Brain microvascular endothelial cell (primary cell): ENCODE measurements around the gene SUN2.
A peak's percentile ranks its signal among the peaks of the same experiment; 100 is the strongest.

Source experiments
- DNase-seq: peaks from one replicate; pipeline ENCODE4 v3.0.0-alpha.2; 2020
- H3K27ac ChIP-seq: fragments of 250-450 bp; sonication (Bioruptor Pico); 2 replicates; pipeline ENCODE4 v1.5.1; 2020; ENCODE audit warnings: mild to moderate bottlenecking, moderate library complexity
- H3K27me3 ChIP-seq: fragments of 250-450 bp; sonication (Bioruptor Pico); replicated peaks from 2 replicates; pipeline ENCODE4 v1.5.1; 2020; ENCODE audit warnings: mild to moderate bottlenecking
- H3K36me3 ChIP-seq: fragments of 250-450 bp; sonication (Bioruptor Pico); replicated peaks from 2 replicates; pipeline ENCODE4 v1.5.1; 2020; ENCODE audit warnings: mild to moderate bottlenecking
- H3K4me3 ChIP-seq: 2 replicates; pipeline ENCODE4 v1.5.1; 2011; ENCODE audit warnings: low read depth, mild to moderate bottlenecking, control low read depth, low read length, moderate library complexity
- in situ Hi-C: cut with HindIII; loops from 2 replicates; pipeline ENCODE4 v1.10.0; 2017; ENCODE audit warnings: low sequenced_read_pairs, low pct_ligation_motif_present
- TF ChIP-seq, protein P1 (sequence below): IDR thresholded peaks from 2 replicates; pipeline ENCODE4 v1.5.1; 2011; ENCODE audit warnings: low read depth, mild to moderate bottlenecking, moderate library complexity, low read length, control low read depth, inconsistent platforms; ENCODE audit errors: missing control alignments

The SUN2 gene

DNA sequence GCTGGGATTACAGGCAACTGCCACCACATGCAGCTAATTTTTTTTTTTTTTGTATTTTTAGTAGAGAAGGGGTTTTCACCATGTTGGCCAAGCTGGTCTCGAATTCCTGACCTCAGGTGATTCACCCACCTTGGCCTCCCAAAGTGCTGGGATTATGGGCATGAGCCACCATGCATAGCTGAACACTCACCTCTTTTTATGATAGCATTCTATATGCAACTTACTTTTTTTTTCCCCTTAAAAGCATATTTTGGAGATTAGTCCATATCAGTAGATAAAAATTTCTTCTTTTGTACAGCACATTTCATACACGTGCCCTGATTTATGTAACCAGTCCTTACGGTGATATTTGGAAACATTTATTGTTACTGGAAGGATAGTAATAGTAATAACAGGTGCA, 35.4 kb downstream of the SUN2 start:
- Histone ChIP-seq H3K4me3 (no peak overlapping the region), H3K27me3 (no peaks in the 10 kb centered on the region), H3K27ac (no peak overlapping the region), H3K36me3 (peaks cover 57% of the 10 kb centered on the region)
- DNase-seq = no peak
- in situ Hi-C loops = no loop called here
- TF ChIP-seq, protein P1, sequence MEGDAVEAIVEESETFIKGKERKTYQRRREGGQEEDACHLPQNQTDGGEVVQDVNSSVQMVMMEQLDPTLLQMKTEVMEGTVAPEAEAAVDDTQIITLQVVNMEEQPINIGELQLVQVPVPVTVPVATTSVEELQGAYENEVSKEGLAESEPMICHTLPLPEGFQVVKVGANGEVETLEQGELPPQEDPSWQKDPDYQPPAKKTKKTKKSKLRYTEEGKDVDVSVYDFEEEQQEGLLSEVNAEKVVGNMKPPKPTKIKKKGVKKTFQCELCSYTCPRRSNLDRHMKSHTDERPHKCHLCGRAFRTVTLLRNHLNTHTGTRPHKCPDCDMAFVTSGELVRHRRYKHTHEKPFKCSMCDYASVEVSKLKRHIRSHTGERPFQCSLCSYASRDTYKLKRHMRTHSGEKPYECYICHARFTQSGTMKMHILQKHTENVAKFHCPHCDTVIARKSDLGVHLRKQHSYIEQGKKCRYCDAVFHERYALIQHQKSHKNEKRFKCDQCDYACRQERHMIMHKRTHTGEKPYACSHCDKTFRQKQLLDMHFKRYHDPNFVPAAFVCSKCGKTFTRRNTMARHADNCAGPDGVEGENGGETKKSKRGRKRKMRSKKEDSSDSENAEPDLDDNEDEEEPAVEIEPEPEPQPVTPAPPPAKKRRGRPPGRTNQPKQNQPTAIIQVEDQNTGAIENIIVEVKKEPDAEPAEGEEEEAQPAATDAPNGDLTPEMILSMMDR = no peak

DNA sequence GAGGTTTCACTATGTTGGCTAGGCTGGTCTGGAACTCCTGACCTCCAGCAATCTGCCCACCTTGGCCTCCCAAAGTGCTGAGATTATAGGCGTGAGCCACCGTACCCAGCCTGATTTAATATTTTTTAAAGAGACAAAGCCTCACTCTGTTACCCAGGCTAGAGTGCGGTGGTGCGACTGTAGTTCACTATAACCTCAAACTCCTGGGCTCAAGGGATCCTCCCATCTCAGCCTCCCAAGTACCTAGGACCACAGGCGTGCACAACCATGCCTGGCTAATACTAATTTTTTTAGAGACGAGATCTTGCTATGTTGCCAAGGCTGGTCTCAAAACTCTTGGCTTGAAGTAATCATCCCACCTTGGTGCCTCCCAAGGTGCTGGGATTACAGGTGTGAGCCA, 36.6 kb downstream of the SUN2 start:
- Histone ChIP-seq H3K4me3 (no peak overlapping the region), H3K27ac (no peak overlapping the region), H3K36me3 (peaks cover 45% of the 10 kb centered on the region), H3K27me3 (no peaks in the 10 kb centered on the region)
- TF ChIP-seq, protein P1 = no peak
- in situ Hi-C loops = no loop called here
- DNase-seq = no peak

DNA sequence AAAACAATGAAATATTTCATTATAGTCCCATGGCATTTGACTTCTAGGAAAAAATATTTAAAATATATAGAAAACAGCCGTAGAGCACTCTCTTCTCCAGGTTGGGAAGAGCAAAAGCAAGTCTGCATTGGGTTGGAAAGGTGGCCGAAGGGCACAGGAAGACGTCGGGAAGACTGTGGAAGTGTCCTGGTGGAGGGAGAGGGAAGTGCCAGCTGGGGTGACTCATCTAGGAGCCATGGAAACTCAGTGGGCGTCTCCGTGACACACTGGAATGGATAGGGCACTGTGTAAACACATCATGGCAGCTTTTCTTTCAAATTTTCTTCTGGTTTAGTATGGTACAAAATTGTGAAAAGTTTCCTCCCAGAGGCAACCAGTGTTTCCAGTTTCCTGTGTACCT, 37.4 kb downstream of the SUN2 start:
- no peak overlapping the region for H3K27ac ChIP-seq

DNA sequence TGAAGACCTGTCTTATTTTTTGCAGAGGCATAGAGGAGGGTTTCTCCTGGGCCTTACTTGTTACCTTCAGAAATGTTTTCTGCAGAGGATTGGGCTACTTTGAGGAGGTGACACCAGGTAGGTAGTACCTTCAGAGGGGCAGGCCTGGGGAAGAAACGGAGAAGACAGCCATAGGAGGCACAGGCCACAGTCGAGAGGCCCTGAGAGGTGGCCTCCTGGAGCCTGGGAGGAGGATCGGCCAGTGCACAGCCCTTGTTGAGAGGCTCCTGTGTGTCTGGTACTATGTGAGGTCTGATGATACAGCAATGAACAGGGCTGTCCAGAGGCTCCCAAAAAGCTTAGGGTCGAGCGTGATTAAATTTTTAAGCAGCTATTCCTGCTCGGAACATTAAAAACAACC, 38.6 kb downstream of the SUN2 start:
- DNase-seq = no peak
- no peak overlapping the region for H3K4me3 ChIP-seq
- H3K27me3 ChIP-seq = no peaks in the 10 kb centered on the region
- TF ChIP-seq, protein P1 = no peak
- peaks cover 33% of the 10 kb centered on the region for H3K36me3 ChIP-seq
- H3K27ac ChIP-seq = no peak overlapping the region
- in situ Hi-C loops = no loop called here

More for the DNA sequence above, 37.4 kb downstream of the SUN2 start:
- no peaks in the 10 kb centered on the region for H3K27me3 ChIP-seq
- H3K4me3 ChIP-seq = no peak overlapping the region
- TF ChIP-seq, protein P1 = peak; percentile 81
- DNase-seq = peak; percentile 72
- in situ Hi-C loops = no loop called here
- peaks cover 40% of the 10 kb centered on the region for H3K36me3 ChIP-seq

DNA sequence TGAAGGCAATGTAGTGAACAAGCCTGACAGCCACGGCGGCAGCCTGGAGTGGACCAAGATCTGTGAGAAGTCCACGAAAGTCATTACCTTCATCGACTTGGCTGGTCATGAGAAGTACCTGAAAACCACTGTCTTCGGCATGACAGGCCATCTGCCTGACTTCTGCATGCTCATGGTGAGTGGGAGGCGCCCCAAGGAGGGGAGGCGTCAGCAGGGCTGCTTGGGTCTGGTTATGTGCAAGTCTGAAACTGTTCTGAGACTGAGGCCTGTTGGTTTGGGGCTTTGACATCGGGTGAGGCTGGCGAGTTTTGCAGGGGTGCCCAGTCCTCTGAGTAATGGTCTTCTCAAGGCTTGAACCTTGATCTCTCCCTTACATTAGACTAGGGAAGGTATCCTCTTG, 39.0 kb downstream of the SUN2 start:
- H3K27me3 ChIP-seq = no peaks in the 10 kb centered on the region
- H3K27ac ChIP-seq = no peak overlapping the region
- H3K4me3 ChIP-seq = no peak overlapping the region
- in situ Hi-C loops = no loop called here
- TF ChIP-seq, protein P1 = no peak
- H3K36me3 ChIP-seq = peaks cover 30% of the 10 kb centered on the region
- no peak for DNase-seq

DNA sequence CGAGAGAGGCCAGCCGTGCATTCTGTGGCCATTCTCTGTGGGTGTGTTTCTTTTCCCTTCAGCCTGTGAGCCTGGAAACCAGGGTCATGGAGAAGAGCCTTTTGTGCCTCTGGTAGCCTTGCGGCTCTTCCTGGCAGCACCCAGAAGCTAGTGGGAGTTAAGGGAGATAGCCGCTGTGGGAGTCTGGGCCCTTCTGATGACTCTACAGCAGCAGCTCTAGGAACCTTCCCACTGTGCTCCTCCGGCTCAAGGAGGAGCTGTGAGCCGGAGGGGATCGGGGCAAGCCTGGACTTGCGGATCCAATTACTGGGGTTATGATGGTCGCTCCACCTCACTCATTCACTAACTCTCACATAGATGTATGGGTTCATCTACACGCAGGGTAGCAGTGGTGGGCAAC, 39.5 kb downstream of the SUN2 start:
- Histone ChIP-seq H3K27me3 (no peaks in the 10 kb centered on the region), H3K4me3 (no peak overlapping the region), H3K36me3 (peaks cover 25% of the 10 kb centered on the region), H3K27ac (no peak overlapping the region)
- no peak for DNase-seq
- TF ChIP-seq, protein P1 = no peak
- in situ Hi-C loops = no loop called here
